ENCODE results near the gene COL23A1. TPM values are rescaled to one million over a fixed set of nuclear protein-coding genes. Genes with fewer than 3 reads are reported as not detected.

Gene COL23A1
- total and polyA plus RNA-seq, 2 of the 8 experiments (the other 6 are each of a cell fraction or from before 2014, with no cell fraction given): 3.1 to 4.7 TPM

GRCh38 chr5:178530526-178530925, 59.7 kb downstream of the COL23A1 start:
- Histone ChIP-seq H2BK120ac (replicated peaks; ENCODE audit: low read depth, low read length) (no peak overlapping the region), H2BK15ac (ENCODE audit: low read length) (no peak overlapping the region), H2BK12ac (ENCODE audit: low read depth, low read length) (no peak overlapping the region), H3K14ac (ENCODE audit: insufficient read length) (no peak overlapping the region), H3K36me3 (ENCODE audit: control insufficient read depth in 2 of 4, insufficient read depth in 4 of 4, low read length in 3 of 4) (no peaks in the 10 kb centered on the region), H3K4me2 (ENCODE audit: insufficient read depth in 1 of 2, low read depth in 2 of 2, low read length in 2 of 2) (no peak overlapping the region), H3K27ac (ENCODE audit: low read depth, low read length) (no peak overlapping the region), H4K91ac (replicated peaks; ENCODE audit: insufficient read length, low read length) (no peak overlapping the region), H2AFZ (ENCODE audit: low read length) (no peak overlapping the region), H4K20me1 (replicated peaks in 1 of 2; ENCODE audit: control insufficient read depth in 1 of 2, insufficient read depth in 2 of 2, low read length in 2 of 2) (peaks cover 0 to 2% of the 10 kb centered on the region in 2 experiments), H3K4me3 (ENCODE audit: extremely low read depth in 1 of 4, insufficient read depth in 2 of 4, low read depth in 3 of 4, low read length in 4 of 4) (no peak overlapping the region), H3K4me1 (replicated peaks in 1 of 4; ENCODE audit: control insufficient read depth in 3 of 4, insufficient read depth in 4 of 4, low read length in 3 of 4) (peaks cover 0 to 20% (median 13%) of the 10 kb centered on the region in 4 experiments; a peak in 6 of 7 replicates), H3K79me1 (ENCODE audit: low read depth, low read length) (no peaks in the 10 kb centered on the region; the same call in 1 of the 2 replicates), H2BK5ac (ENCODE audit: low read depth, low read length) (no peak overlapping the region), H3K27me3 (replicated peaks in 1 of 4; ENCODE audit: control insufficient read depth in 3 of 4, extremely low read depth in 1 of 4, insufficient read depth in 3 of 4, low read length in 3 of 4) (no peaks in the 10 kb centered on the region; a peak in 1 of 7 replicates), H4K8ac (ENCODE audit: extremely low read depth, insufficient read depth, low read length) (no peak overlapping the region), H3K23me2 (ENCODE audit: low read depth, low read length) (no peaks in the 10 kb centered on the region), H3K23ac (ENCODE audit: insufficient read length) (no peak overlapping the region), H3K56ac (replicated peaks; ENCODE audit: insufficient read length, low read depth, low read length) (no peak overlapping the region), H4K5ac (ENCODE audit: insufficient read length, low read depth, low read length) (no peak overlapping the region), H3K4ac (replicated peaks; ENCODE audit: insufficient read length, low read depth, low read length) (no peak overlapping the region), H3K18ac (ENCODE audit: extremely low read depth, low read length) (no peak overlapping the region), H2BK20ac (ENCODE audit: low read length) (no peak overlapping the region), H2AK5ac (ENCODE audit: low read depth, low read length) (no peak overlapping the region), H3K9ac (replicated peaks in 1 of 4; ENCODE audit: extremely low read depth in 1 of 4, low read depth in 3 of 4, low read length in 3 of 4) (no peak overlapping the region), H3K79me2 (ENCODE audit: control insufficient read depth in 1 of 2, insufficient read depth in 2 of 2, low read length in 2 of 2) (no peaks in the 10 kb centered on the region), H3K9me3 (ENCODE audit: insufficient read depth in 2 of 2, low read depth in 1 of 2, low read length in 1 of 2) (no peaks in the 10 kb centered on the region)
- POLR2A ChIA-PET (ENCODE audit: partially characterized antibody): no interaction called here
- 90% methylated on average over 7 of the region's 7 CpGs; no CpG with 5 or more reads in 1 of the 2 experiments for WGBS, 2 experiments (ENCODE audit: extremely low coverage in 1 of 2, insufficient coverage in 1 of 2, insufficient read length in 1 of 2, insufficient replicate concordance in 2 of 2, low coverage in 1 of 2, low lambda C conversion rate in 2 of 2, missing lambda C conversion rate in 1 of 2)
- CTCF ChIA-PET (ENCODE audit: partially characterized antibody): interaction anchor here (1.1 to 2.7 kb wide), 3 partner anchors 11 to 250 kb away, joined by 3 to 8 read pairs (median 6); no protein-coding TSS in a partner anchor
- FAIRE-seq (no peak), DNase-seq (ENCODE audit: low read depth in 1 of 2, low spot score in 2 of 2) (no peak)
- TF ChIP-seq TAF1 (IDR thresholded peaks at IDR 0.05; ENCODE audit: low read depth, low read length) (no peak), KDM5A (IDR thresholded peaks at IDR 0.05; ENCODE audit: low read length) (no peak), USF2 (IDR thresholded peaks at IDR 0.05; ENCODE audit: low read length) (no peak), TEAD4 (IDR thresholded peaks at IDR 0.05; ENCODE audit: low read depth, low read length) (no peak), KDM4A (IDR thresholded peaks at IDR 0.05; ENCODE audit: low read depth, low read length, severe bottlenecking) (no peak), SIN3A (conservative IDR thresholded peaks at IDR 0.05 in 1 of 2, IDR thresholded peaks at IDR 0.05 in 1 of 2; ENCODE audit: low read depth in 1 of 2, low read length in 2 of 2) (no peak), E2F6 (IDR thresholded peaks at IDR 0.05) (no peak), FOSL1 (IDR thresholded peaks at IDR 0.05; ENCODE audit: insufficient read depth, low read depth, low read length) (no peak)

Measured in H1 (cell line).